IMR-90 (cell line): ENCODE measurements around the gene CACNA1F. TPM values are rescaled to one million over a fixed set of nuclear protein-coding genes. Genes with fewer than 3 reads are reported as not detected.

Experiments used
- ATAC-seq: fragments of 200-7000 bp; cut with Tn5 transposase; 2 replicates; pipeline ENCODE4 v1.9.1; 2020; ENCODE audit warnings: low read depth, mild to moderate bottlenecking, moderate library complexity
- BruUV-seq: library from RNA; stranded (reverse); fragments of 400-500 nt; replicated peaks from 2 replicates; lab custom pipeline; 2021; lab: Mats Ljungman, UMichigan
- CTCF ChIA-PET: fragments of 300-600 bp; formaldehyde crosslinking; extraction: SDS; loops from one replicate; lab custom pipeline; 2021; ENCODE audit warnings: antibody characterized with exemption; lab: Yijun Ruan, JAX
- POLR2A ChIA-PET: fragments of 300-600 bp; sonication (Branson Sonifier 250); formaldehyde crosslinking; loops from one replicate; lab custom pipeline; 2022; ENCODE audit warnings: antibody characterized with exemption; ENCODE audit not compliant: unreplicated experiment; lab: Charles Lee
- DNase-seq: peaks from one replicate; pipeline ENCODE4 v3.0.0; 2013
- H2AFZ ChIP-seq: replicated peaks from 2 replicates; pipeline ENCODE3; 2013; ENCODE audit warnings: low read length, mild to moderate bottlenecking; ENCODE audit not compliant: poor library complexity
- H2AK5ac ChIP-seq: 2 replicates; pipeline ENCODE4 v1.6.1; 2013; ENCODE audit warnings: low read depth, low read length, inconsistent platforms
- H2AK9ac ChIP-seq: replicated peaks from 2 replicates; pipeline ENCODE3; 2013; ENCODE audit warnings: mild to moderate bottlenecking, low read depth, low read length, moderate library complexity; ENCODE audit not compliant: poor library complexity
- H2BK120ac ChIP-seq: 2 replicates; pipeline ENCODE4 v1.6.1; 2013; ENCODE audit warnings: low read depth, low read length, inconsistent platforms
- H2BK15ac ChIP-seq: 3 replicates; pipeline ENCODE4 v1.6.1; 2013; ENCODE audit warnings: low read depth, low read length, inconsistent platforms
- H2BK20ac ChIP-seq: 2 replicates; pipeline ENCODE4 v1.6.1; 2013; ENCODE audit warnings: low read depth, mild to moderate bottlenecking, inconsistent platforms, low read length, moderate library complexity
- H2BK5ac ChIP-seq: 2 replicates; pipeline ENCODE4 v1.6.1; 2013; ENCODE audit warnings: mild to moderate bottlenecking, low read depth, low read length, inconsistent platforms; ENCODE audit not compliant: poor library complexity, severe bottlenecking
- H3K14ac ChIP-seq: replicated peaks from 2 replicates; pipeline ENCODE4 v1.6.1; 2013; ENCODE audit warnings: low read depth, low read length, inconsistent platforms
- H3K18ac ChIP-seq: 2 replicates; pipeline ENCODE4 v1.6.1; 2013; ENCODE audit warnings: low read depth, low read length, control low read depth
- H3K23ac ChIP-seq: 2 replicates; pipeline ENCODE4 v1.6.1; 2013; ENCODE audit warnings: low read depth, low read length, inconsistent platforms
- H3K27ac ChIP-seq: 2 replicates; pipeline ENCODE4 v1.5.1; 2013; ENCODE audit warnings: mild to moderate bottlenecking, control low read depth, low read length; ENCODE audit not compliant: insufficient read depth
- H3K27me3 ChIP-seq: 2 replicates; pipeline ENCODE4 v1.6.1; 2013; ENCODE audit warnings: low read length; ENCODE audit not compliant: control insufficient read depth, insufficient read depth
- H3K36me3 ChIP-seq: 2 replicates; pipeline ENCODE4 v1.6.1; 2013; ENCODE audit warnings: low read length, mixed read lengths; ENCODE audit not compliant: control insufficient read depth, insufficient read depth
- H3K4ac ChIP-seq: 2 replicates; pipeline ENCODE4 v1.6.1; 2013; ENCODE audit warnings: low read depth, low read length, inconsistent platforms
- H3K4me1 ChIP-seq: 2 replicates; pipeline ENCODE4 v1.6.1; 2013; ENCODE audit warnings: low read length, mixed read lengths; ENCODE audit not compliant: control insufficient read depth, insufficient read depth
- H3K4me2 ChIP-seq: 2 replicates; pipeline ENCODE4 v1.6.1; 2013; ENCODE audit warnings: low read depth, mild to moderate bottlenecking, control low read depth, low read length, moderate library complexity
- H3K4me3 ChIP-seq: 2 replicates; pipeline ENCODE4 v1.5.1; 2013; ENCODE audit warnings: low read depth, mild to moderate bottlenecking, control low read depth, low read length, moderate library complexity; ENCODE audit not compliant: insufficient read depth
- H3K56ac ChIP-seq: 2 replicates; pipeline ENCODE4 v1.6.1; 2013; ENCODE audit warnings: low read length, inconsistent platforms; ENCODE audit not compliant: insufficient read depth; ENCODE audit errors: extremely low read depth
- H3K79me1 ChIP-seq, 2 experiments: 2 replicates each; pipeline ENCODE4 v1.6.1; 2013; ENCODE audit warnings: low read length in 2 of 2, inconsistent platforms in 1 of 2, low read depth in 1 of 2
- H3K9ac ChIP-seq: 2 replicates; pipeline ENCODE4 v1.6.1; 2013; ENCODE audit warnings: low read depth, low read length, control low read depth
- H3K9me1 ChIP-seq: 2 replicates; pipeline ENCODE4 v1.6.1; 2013; ENCODE audit warnings: low read length, inconsistent platforms; ENCODE audit not compliant: insufficient read depth
- H3K9me3 ChIP-seq: 2 replicates; pipeline ENCODE4 v1.6.1; 2013; ENCODE audit warnings: low read length; ENCODE audit not compliant: control insufficient read depth, insufficient read depth
- H4K20me1 ChIP-seq: 2 replicates; pipeline ENCODE4 v1.6.1; 2013; ENCODE audit warnings: low read length, inconsistent platforms; ENCODE audit not compliant: insufficient read depth
- H4K5ac ChIP-seq: 2 replicates; pipeline ENCODE4 v1.6.1; 2013; ENCODE audit warnings: mild to moderate bottlenecking, low read depth, low read length, control low read depth
- H4K8ac ChIP-seq, 2 experiments: 2 replicates each; pipeline ENCODE4 v1.6.1; 2013; ENCODE audit warnings: low read depth in 2 of 2, low read length in 2 of 2, control low read depth in 1 of 2, inconsistent platforms in 1 of 2
- H4K91ac ChIP-seq: 2 replicates; pipeline ENCODE4 v1.6.1; 2013; ENCODE audit warnings: low read depth, low read length, inconsistent platforms; ENCODE audit not compliant: insufficient read depth
- BHLHE40 ChIP-seq: fragments of 150-350 bp; IDR thresholded peaks from 2 replicates; pipeline ENCODE4 v1.6.1; 2016; ENCODE audit warnings: mild to moderate bottlenecking, low read depth, low read length
- CEBPB ChIP-seq: IDR thresholded peaks from 2 replicates; pipeline ENCODE4 v1.6.1; 2012; ENCODE audit warnings: low read depth, low read length, improper control_type of control experiment
- CHD1 ChIP-seq: IDR thresholded peaks from 2 replicates; pipeline ENCODE4 v1.6.1; 2012; ENCODE audit warnings: low read depth, low read length, improper control_type of control experiment
- CTCF ChIP-seq: conservative IDR thresholded peaks from 2 replicates; pipeline ENCODE4 v1.5.1; 2012; ENCODE audit warnings: mild to moderate bottlenecking, low read depth, low read length, improper control_type of control experiment
- MAFK ChIP-seq: IDR thresholded peaks from 2 replicates; pipeline ENCODE4 v1.6.1; 2012; ENCODE audit warnings: low read depth, low read length, improper control_type of control experiment
- MAZ ChIP-seq: IDR thresholded peaks from 2 replicates; pipeline ENCODE4 v1.6.1; 2012; ENCODE audit warnings: low read depth, mild to moderate bottlenecking, low read length, improper control_type of control experiment, moderate library complexity, borderline replicate concordance
- MXI1 ChIP-seq: IDR thresholded peaks from 2 replicates; pipeline ENCODE4 v1.6.1; 2012; ENCODE audit warnings: low read depth, mild to moderate bottlenecking, low read length, moderate library complexity, borderline replicate concordance
- NFE2L2 ChIP-seq: fragments of 150-350 bp; IDR thresholded peaks from 2 replicates; pipeline ENCODE4 v1.6.1; 2016; ENCODE audit warnings: low read depth, mild to moderate bottlenecking, low read length
- POLR2A ChIP-seq: IDR thresholded peaks from 2 replicates; pipeline ENCODE4 v1.6.1; 2012; ENCODE audit warnings: mild to moderate bottlenecking, low read depth, low read length
- RAD21 ChIP-seq: IDR thresholded peaks from 2 replicates; pipeline ENCODE4 v1.6.1; 2012; ENCODE audit warnings: low read length, improper control_type of control experiment
- RCOR1 ChIP-seq: IDR thresholded peaks from 2 replicates; pipeline ENCODE4 v1.6.1; 2012; ENCODE audit warnings: mild to moderate bottlenecking, low read length, improper control_type of control experiment; ENCODE audit not compliant: insufficient replicate concordance
- SMC3 ChIP-seq: fragments of 150-350 bp; IDR thresholded peaks from 2 replicates; pipeline ENCODE4 v1.6.1; 2016; ENCODE audit warnings: low read depth, mild to moderate bottlenecking, antibody characterized with exemption, low read length, moderate library complexity
- USF2 ChIP-seq: fragments of 150-350 bp; IDR thresholded peaks from 2 replicates; pipeline ENCODE4 v1.6.1; 2017; ENCODE audit warnings: mild to moderate bottlenecking, antibody characterized with exemption, low read length, low read depth
- WGBS, 2 experiments: methylation state at CpG; one replicate each; pipeline versions ENCODE4 v1.1.5 to v1.1.7; 2013; ENCODE audit warnings: missing lambda C conversion rate in 2 of 2; ENCODE audit not compliant: insufficient read length in 1 of 2; ENCODE audit errors: extremely low coverage in 2 of 2; 5-methylcytosine and 5-hydroxymethylcytosine counted together
- dilution Hi-C: fragments of 300-500 bp; cut with HindIII; formaldehyde crosslinking; loops from one replicate; pipeline ENCODE4 v1.14.3; 2018; ENCODE audit warnings: low sequenced_read_pairs; ENCODE audit not compliant: unreplicated experiment
- in situ Hi-C: fragments of 300-500 bp; cut with MboI; formaldehyde crosslinking; loops from 3 replicates; pipeline ENCODE4 v1.14.3; 2019; ENCODE audit warnings: low sequenced_read_pairs, inconsistent platforms, mixed read lengths
- intact Hi-C: fragments of 100-400 bp; cut with micrococcal nuclease; formaldehyde crosslinking; loops from 2 replicates; pipeline ENCODE4 v1.10.0; 2022
- polyA plus RNA-seq, 3 experiments: library from polyadenylated mRNA; depleted of rRNA; stranded (reverse); fragments of >200 nt; gene quantifications; 2 replicates each; pipeline ENCODE4 v1.2.3, GENCODE V29; 2012; ENCODE audit warnings: low replicate concordance in 1 of 3
- total RNA-seq: library from RNA; depleted of rRNA; stranded (reverse); fragments of >200 nt; gene quantifications from 2 replicates; pipeline ENCODE4 v1.2.3, GENCODE V29; 2012

Gene CACNA1F
- total and polyA plus RNA-seq, 2 of the 4 experiments (the other 2 are of a cell fraction), result not detected

- Histone ChIP-seq H2AK9ac (no peak overlapping the region), H3K4me3 (no peak overlapping the region), H3K36me3 (no peaks in the 10 kb centered on the region), H3K23ac (no peak overlapping the region), H3K9me1 (no peaks in the 10 kb centered on the region), H2BK20ac (no peak overlapping the region), H2BK5ac (no peak overlapping the region), H4K5ac (no peak overlapping the region), H3K4me1 (no peaks in the 10 kb centered on the region), H3K4me2 (no peak overlapping the region), H2AFZ (no peak overlapping the region), H3K18ac (no peak overlapping the region), H2BK15ac (no peak overlapping the region), H3K9ac (no peak overlapping the region), H2AK5ac (no peak overlapping the region), H3K79me1 (no peaks in the 10 kb centered on the region), H4K91ac (no peak overlapping the region), H3K4ac (no peak overlapping the region), H3K14ac (no peak overlapping the region), H2BK120ac (no peak overlapping the region), H4K8ac (no peak overlapping the region), H3K9me3 (no peaks in the 10 kb centered on the region), H4K20me1 (no peaks in the 10 kb centered on the region), H3K27ac (no peak overlapping the region), H3K56ac (no peak overlapping the region), H3K27me3 (peaks cover 5% of the 10 kb centered on the region; the same call in 1 of the 2 replicates)
- intact Hi-C loops, result no loop called here
- ATAC-seq (no peak), DNase-seq (no peak)
- no peak for TF ChIP-seq CTCF
- TF ChIP-seq MAZ, result no peak
- no peak for TF ChIP-seq MXI1
- TF ChIP-seq NFE2L2, result no peak
- no peak for TF ChIP-seq BHLHE40
- no peak for TF ChIP-seq RAD21
- TF ChIP-seq RCOR1, result no peak
- no peak for TF ChIP-seq SMC3
- TF ChIP-seq CHD1, result no peak
- no peak for TF ChIP-seq USF2
- TF ChIP-seq MAFK, result no peak
- TF ChIP-seq CEBPB, result no peak
- no peak for TF ChIP-seq POLR2A
- ChIA-PET POLR2A (no interaction called here), CTCF (no interaction called here)
- in situ Hi-C loops, result no loop called here
- 47% methylated on average over 8 of the region's 12 CpGs; no CpG with 5 or more reads in 1 of the 2 experiments for WGBS, 2 experiments
- no TSS peak for BruUV-seq
- dilution Hi-C loops, result no loop called here
These were observed 34.4 kb downstream of the CACNA1F start for GRCh38 chrX:49198540-49199314.
